Endothelial cell (in vitro differentiated cells): ENCODE measurements around the gene TRIM67. TPM values are rescaled to one million over a fixed set of nuclear protein-coding genes. Genes with fewer than 3 reads are reported as not detected.
A peak's percentile ranks its signal among the peaks of the same experiment; 100 is the strongest.

Source experiments
- DNase-seq: peaks from one replicate; pipeline ENCODE4 v3.0.0; 2021; ENCODE audit warnings: low spot score
- H3K27ac Mint-ChIP-seq: one replicate; pipeline ENCODE4 v1.8.0; 2021; ENCODE audit warnings: mixed read lengths, inconsistent platforms; ENCODE audit not compliant: unreplicated experiment
- H3K27me3 Mint-ChIP-seq: one replicate; pipeline ENCODE4 v1.8.0; 2021; ENCODE audit warnings: mild to moderate bottlenecking, moderate library complexity, mixed read lengths, inconsistent platforms; ENCODE audit not compliant: unreplicated experiment
- H3K36me3 Mint-ChIP-seq: one replicate; pipeline ENCODE4 v1.8.0; 2021; ENCODE audit warnings: mild to moderate bottlenecking, low read depth, mixed read lengths, inconsistent platforms; ENCODE audit not compliant: unreplicated experiment
- H3K4me1 Mint-ChIP-seq: one replicate; pipeline ENCODE4 v1.8.0; 2021; ENCODE audit warnings: mild to moderate bottlenecking, mixed read lengths, inconsistent platforms; ENCODE audit not compliant: unreplicated experiment
- H3K4me3 Mint-ChIP-seq: one replicate; pipeline ENCODE4 v1.8.0; 2021; ENCODE audit warnings: mild to moderate bottlenecking, mixed read lengths, inconsistent platforms; ENCODE audit not compliant: unreplicated experiment
- H3K9me3 Mint-ChIP-seq: one replicate; pipeline ENCODE4 v1.8.0; 2021; ENCODE audit warnings: mixed read lengths, inconsistent platforms; ENCODE audit not compliant: unreplicated experiment
- total RNA-seq: library from RNA; stranded (reverse); fragmentation: NEBNext Ultra II Directional; extraction: Animal tissue kit (Norgen Biotek cat#: 25700); gene quantifications from one replicate; pipeline ENCODE4 v1.2.1, GENCODE V29; 2021; ENCODE audit not compliant: unreplicated experiment
- TF ChIP-seq, protein P1 (sequence below): fragments of 200-600 bp; sonication (generic); IDR thresholded peaks from one replicate; pipeline ENCODE4 v1.5.0; 2021; ENCODE audit warnings: antibody characterized with exemption; ENCODE audit not compliant: unreplicated experiment

Gene TRIM67
- total RNA-seq, 1 donor from 2014 or later: 0.26 TPM

DNA sequence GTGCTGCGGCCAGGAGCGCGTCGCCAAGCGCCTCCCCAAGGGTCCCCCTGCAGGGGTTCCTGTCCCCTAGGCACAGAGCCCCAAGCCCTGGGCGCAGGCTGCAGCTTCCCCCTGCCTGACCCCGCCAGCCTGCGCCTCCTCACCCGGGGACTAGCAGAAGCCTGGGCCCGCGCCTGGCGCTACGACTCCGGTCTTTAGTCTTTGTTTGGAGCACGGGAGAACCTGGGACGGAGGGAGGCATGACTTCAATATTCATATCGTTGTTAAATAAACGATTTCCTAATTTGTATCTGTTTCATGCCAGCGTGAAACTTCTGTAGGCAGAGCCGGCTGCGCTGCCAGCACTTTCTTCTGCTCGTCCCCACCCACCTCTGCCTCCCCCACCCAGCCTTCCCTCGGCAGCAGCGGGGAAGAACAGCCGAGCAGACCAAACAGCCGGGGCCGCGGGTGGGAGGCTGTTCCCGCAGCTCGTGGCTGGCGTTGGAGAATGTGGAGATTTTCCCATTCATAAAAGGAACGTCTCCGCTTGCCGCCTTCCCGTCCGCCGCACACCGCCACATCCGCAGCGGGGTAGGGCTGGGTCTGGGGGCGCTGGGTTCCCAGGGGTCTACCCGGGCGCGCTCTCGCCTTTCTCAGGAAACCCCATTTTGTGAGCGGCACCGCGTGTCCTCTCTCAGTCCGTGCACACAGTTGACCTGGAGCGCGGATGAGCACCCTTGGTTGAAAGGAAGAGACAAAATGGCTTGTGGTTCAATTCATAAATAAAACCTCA lies 777 bp upstream of the TRIM67 start:
- no peaks in the 10 kb centered on the region for H3K9me3 Mint-ChIP-seq

DNA sequence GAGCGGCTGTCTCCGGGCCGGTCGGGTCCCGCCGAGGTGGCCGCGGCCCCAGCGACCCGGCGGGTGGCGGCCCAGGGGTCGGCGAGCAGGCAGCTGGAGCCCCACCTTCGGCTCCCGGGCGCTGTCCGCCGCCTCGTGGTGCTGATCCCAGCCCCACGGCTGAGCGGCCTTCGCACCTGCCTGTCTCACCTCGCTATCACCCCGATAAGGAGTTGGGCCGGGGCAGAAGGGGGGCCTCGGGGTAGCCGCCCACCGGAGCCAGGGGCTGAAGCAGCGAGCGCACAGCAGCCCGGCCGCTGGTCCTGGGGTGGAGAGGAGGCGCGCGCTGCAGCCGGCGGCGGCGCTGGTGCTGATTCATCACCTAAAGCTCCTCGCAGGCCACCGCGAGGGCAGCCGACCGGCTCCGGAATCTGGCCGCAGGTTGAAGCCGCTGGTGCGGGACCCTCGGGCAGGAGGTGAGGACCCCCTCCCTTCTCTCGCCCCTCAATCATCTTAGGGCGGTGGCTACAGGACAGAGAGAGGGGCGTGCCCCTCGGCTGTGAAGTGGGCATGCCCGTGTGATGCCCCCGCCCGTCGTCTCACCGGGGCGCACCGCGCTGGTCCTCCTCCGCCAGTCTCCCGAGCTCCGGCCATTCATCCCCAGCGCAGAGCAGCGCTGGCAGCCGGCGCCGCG lies 575 bp downstream of the TRIM67 start:
- DNase-seq: peak; percentile 66
- Mint-ChIP-seq H3K27ac (no peak overlapping the region), H3K9me3 (no peaks in the 10 kb centered on the region), H3K4me3 (no peak overlapping the region), H3K36me3 (no peaks in the 10 kb centered on the region), H3K4me1 (peaks cover 17% of the 10 kb centered on the region), H3K27me3 (peaks cover 16% of the 10 kb centered on the region)
- TF ChIP-seq, protein P1, sequence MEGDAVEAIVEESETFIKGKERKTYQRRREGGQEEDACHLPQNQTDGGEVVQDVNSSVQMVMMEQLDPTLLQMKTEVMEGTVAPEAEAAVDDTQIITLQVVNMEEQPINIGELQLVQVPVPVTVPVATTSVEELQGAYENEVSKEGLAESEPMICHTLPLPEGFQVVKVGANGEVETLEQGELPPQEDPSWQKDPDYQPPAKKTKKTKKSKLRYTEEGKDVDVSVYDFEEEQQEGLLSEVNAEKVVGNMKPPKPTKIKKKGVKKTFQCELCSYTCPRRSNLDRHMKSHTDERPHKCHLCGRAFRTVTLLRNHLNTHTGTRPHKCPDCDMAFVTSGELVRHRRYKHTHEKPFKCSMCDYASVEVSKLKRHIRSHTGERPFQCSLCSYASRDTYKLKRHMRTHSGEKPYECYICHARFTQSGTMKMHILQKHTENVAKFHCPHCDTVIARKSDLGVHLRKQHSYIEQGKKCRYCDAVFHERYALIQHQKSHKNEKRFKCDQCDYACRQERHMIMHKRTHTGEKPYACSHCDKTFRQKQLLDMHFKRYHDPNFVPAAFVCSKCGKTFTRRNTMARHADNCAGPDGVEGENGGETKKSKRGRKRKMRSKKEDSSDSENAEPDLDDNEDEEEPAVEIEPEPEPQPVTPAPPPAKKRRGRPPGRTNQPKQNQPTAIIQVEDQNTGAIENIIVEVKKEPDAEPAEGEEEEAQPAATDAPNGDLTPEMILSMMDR: no peak

More for the DNA sequence above, 777 bp upstream of the TRIM67 start:
- Mint-ChIP-seq H3K4me3 (peak overlapping the region; percentile 51), H3K4me1 (peaks cover 17% of the 10 kb centered on the region), H3K36me3 (no peaks in the 10 kb centered on the region), H3K27me3 (peaks cover 14% of the 10 kb centered on the region), H3K27ac (no peak overlapping the region)
- TF ChIP-seq, protein P1: no peak
- DNase-seq: peak; percentile 22

DNA sequence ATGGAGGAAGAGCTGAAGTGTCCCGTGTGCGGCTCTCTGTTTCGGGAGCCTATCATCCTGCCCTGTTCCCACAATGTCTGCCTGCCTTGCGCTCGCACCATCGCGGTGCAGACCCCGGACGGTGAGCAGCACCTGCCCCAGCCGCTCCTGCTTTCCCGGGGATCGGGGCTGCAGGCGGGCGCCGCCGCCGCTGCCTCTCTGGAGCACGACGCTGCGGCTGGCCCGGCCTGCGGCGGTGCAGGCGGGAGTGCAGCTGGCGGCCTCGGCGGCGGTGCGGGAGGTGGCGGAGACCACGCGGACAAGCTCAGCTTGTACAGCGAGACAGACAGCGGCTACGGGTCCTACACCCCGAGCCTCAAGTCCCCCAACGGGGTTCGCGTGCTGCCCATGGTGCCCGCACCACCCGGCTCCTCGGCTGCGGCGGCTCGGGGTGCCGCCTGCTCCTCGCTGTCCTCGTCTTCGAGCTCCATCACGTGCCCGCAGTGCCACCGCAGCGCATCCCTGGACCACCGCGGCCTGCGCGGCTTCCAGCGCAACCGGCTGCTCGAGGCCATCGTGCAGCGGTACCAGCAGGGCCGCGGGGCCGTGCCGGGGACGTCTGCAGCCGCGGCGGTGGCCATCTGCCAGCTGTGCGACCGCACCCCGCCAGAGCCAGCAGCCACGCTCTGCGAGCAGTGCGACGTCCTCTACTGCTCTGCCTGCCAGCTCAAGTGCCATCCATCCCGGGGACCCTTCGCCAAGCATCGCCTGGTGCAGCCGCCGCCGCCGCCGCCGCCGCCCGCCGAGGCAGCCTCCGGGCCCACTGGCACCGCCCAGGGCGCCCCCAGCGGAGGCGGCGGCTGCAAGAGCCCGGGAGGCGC lies 1.3 kb downstream of the TRIM67 start:
- TF ChIP-seq, protein P1: no peak
- Mint-ChIP-seq H3K9me3 (no peaks in the 10 kb centered on the region), H3K27me3 (peaks cover 16% of the 10 kb centered on the region), H3K4me1 (peaks cover 17% of the 10 kb centered on the region), H3K4me3 (no peak overlapping the region), H3K27ac (no peak overlapping the region), H3K36me3 (no peaks in the 10 kb centered on the region)
- DNase-seq: peak; percentile 15

DNA sequence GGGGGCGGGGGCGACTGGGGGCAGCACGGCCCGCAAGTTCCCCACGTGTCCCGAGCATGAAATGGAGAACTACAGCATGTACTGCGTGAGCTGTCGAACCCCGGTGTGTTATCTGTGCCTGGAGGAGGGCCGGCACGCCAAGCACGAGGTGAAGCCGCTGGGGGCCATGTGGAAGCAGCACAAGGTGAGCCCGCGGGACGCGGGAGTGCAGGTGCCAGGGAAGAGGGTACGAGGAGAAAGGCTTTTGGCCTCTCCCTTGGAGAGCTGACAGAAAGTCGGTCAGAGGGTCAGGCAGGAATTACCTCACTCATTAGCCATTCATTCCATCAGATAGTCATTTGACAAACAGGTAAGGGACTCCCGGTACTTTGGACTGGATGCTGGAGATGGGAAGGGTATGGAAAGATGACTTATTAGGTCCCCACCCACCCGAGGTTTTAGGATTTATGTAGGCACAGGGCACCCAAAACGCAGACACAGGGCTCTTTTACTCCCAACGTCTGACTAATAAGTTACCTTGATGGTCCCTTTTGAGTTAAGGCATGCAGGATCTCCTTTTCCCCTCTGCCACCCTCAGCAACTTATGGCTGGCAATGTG lies 2.1 kb downstream of the TRIM67 start:
- Mint-ChIP-seq H3K4me3 (peak overlapping the region; percentile 37), H3K27ac (no peak overlapping the region), H3K9me3 (no peaks in the 10 kb centered on the region), H3K36me3 (no peaks in the 10 kb centered on the region), H3K4me1 (peaks cover 17% of the 10 kb centered on the region), H3K27me3 (peaks cover 15% of the 10 kb centered on the region)
- TF ChIP-seq, protein P1: no peak
- no peak for DNase-seq
